ENCODE measurements around the gene LAMP2.

The LAMP2 gene

GRCh38 chrX:120463241-120463640 lies 5.9 kb downstream of the LAMP2 start:
- no peak overlapping the region for H3K4me3 ChIP-seq (ENCODE audit: low read depth, low read length, poor library complexity, severe bottlenecking)
- TF ChIP-seq CTCF (IDR thresholded peaks at IDR 0.05; ENCODE audit: low read length) (no peak), EZH2 (IDR thresholded peaks at IDR 0.05; ENCODE audit: borderline replicate concordance, low read length) (no peak)
- no peak overlapping the region for H3K9ac ChIP-seq (ENCODE audit: low read length)
- no peaks in the 10 kb centered on the region for H3K9me2 ChIP-seq (ENCODE audit: low read depth, low read length)
- H3K27ac ChIP-seq (ENCODE audit: low read depth, low read length, poor library complexity, severe bottlenecking), result peak overlapping the region; percentile 40
- H3K4me1 ChIP-seq (ENCODE audit: insufficient read depth, low read length, severe bottlenecking), result peaks cover 93% of the 10 kb centered on the region
- H3K4me2 ChIP-seq (ENCODE audit: low read length), result peak overlapping the region; percentile 34; the same call in 1 of the 2 replicates
- no peaks in the 10 kb centered on the region for H4K20me1 ChIP-seq (ENCODE audit: insufficient read depth, low read length)
- peaks cover 4% of the 10 kb centered on the region; the same call in 1 of the 2 replicates for H3K36me3 ChIP-seq (ENCODE audit: insufficient read depth, low read length)
- H3K79me2 ChIP-seq (ENCODE audit: insufficient read depth, low read length), result peaks cover 78% of the 10 kb centered on the region
- no peaks in the 10 kb centered on the region for H3K27me3 ChIP-seq (ENCODE audit: insufficient read depth, low read length)
- H3F3A ChIP-seq (ENCODE audit: insufficient read depth, low read length), result no peaks in the 10 kb centered on the region
- H3K9me3 ChIP-seq (ENCODE audit: low read length), result no peaks in the 10 kb centered on the region
- H2AFZ ChIP-seq (ENCODE audit: low read length), result no peak overlapping the region

GRCh38 chrX:120462370-120462769 lies 6.7 kb downstream of the LAMP2 start:
- Histone ChIP-seq H3K4me1 (ENCODE audit: insufficient read depth, low read length, severe bottlenecking) (peaks cover 99% of the 10 kb centered on the region), H3K4me3 (ENCODE audit: low read depth, low read length, poor library complexity, severe bottlenecking) (no peak overlapping the region), H3K9me2 (ENCODE audit: low read depth, low read length) (no peaks in the 10 kb centered on the region), H3K27me3 (ENCODE audit: insufficient read depth, low read length) (no peaks in the 10 kb centered on the region), H2AFZ (ENCODE audit: low read length) (no peak overlapping the region), H3K9me3 (ENCODE audit: low read length) (no peaks in the 10 kb centered on the region), H3K9ac (ENCODE audit: low read length) (no peak overlapping the region), H3K4me2 (ENCODE audit: low read length) (peak overlapping the region; percentile 34; the same call in 1 of the 2 replicates), H3K36me3 (ENCODE audit: insufficient read depth, low read length) (peaks cover 4% of the 10 kb centered on the region; the same call in 1 of the 2 replicates), H4K20me1 (ENCODE audit: insufficient read depth, low read length) (no peaks in the 10 kb centered on the region), H3K79me2 (ENCODE audit: insufficient read depth, low read length) (peaks cover 72% of the 10 kb centered on the region), H3F3A (ENCODE audit: insufficient read depth, low read length) (no peaks in the 10 kb centered on the region), H3K27ac (ENCODE audit: low read depth, low read length, poor library complexity, severe bottlenecking) (peak overlapping the region; percentile 40)
- TF ChIP-seq EZH2 (IDR thresholded peaks at IDR 0.05; ENCODE audit: borderline replicate concordance, low read length) (no peak), CTCF (IDR thresholded peaks at IDR 0.05; ENCODE audit: low read length) (no peak)

GRCh38 chrX:120459309-120459708 lies 9.8 kb downstream of the LAMP2 start:
- Histone ChIP-seq H3K79me2 (ENCODE audit: insufficient read depth, low read length) (peaks cover 46% of the 10 kb centered on the region), H3K4me2 (ENCODE audit: low read length) (peak overlapping the region; percentile 82), H3K27me3 (ENCODE audit: insufficient read depth, low read length) (no peaks in the 10 kb centered on the region), H3K36me3 (ENCODE audit: insufficient read depth, low read length) (peaks cover 15% of the 10 kb centered on the region), H3F3A (ENCODE audit: insufficient read depth, low read length) (no peaks in the 10 kb centered on the region), H3K4me1 (ENCODE audit: insufficient read depth, low read length, severe bottlenecking) (peaks cover 90% of the 10 kb centered on the region), H3K27ac (ENCODE audit: low read depth, low read length, poor library complexity, severe bottlenecking) (peak overlapping the region; percentile 97), H3K4me3 (ENCODE audit: low read depth, low read length, poor library complexity, severe bottlenecking) (peak overlapping the region; percentile 31), H3K9ac (ENCODE audit: low read length) (peak overlapping the region; percentile 53; the same call in 1 of the 2 replicates), H3K9me3 (ENCODE audit: low read length) (no peaks in the 10 kb centered on the region), H4K20me1 (ENCODE audit: insufficient read depth, low read length) (no peaks in the 10 kb centered on the region), H3K9me2 (ENCODE audit: low read depth, low read length) (no peaks in the 10 kb centered on the region), H2AFZ (ENCODE audit: low read length) (no peak overlapping the region)
- TF ChIP-seq CTCF (IDR thresholded peaks at IDR 0.05; ENCODE audit: low read length), result no peak

Measured in OCI-LY1 (cell line).